ENCODE results near the gene CADPS.

DNA sequence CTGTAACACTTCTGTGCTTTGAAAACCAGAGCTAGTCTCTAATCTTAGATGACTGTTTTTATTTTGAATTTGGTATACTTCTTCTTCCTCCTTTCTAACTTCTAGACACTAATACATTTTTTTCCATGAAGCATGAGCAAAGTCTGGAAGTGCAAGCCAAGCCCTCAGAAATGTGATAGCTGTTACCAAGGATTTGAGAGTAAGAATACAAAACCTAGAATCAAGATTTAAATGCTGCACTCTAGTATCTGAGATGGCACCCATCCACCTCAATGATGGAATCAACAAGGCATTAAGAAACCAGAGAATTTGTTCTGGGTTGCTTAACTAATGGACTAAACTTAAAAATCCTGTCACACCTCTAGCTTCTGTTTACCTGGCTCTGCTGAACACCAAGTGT, 511.0 kb downstream of the CADPS start:
- TF ChIP-seq, protein P1, sequence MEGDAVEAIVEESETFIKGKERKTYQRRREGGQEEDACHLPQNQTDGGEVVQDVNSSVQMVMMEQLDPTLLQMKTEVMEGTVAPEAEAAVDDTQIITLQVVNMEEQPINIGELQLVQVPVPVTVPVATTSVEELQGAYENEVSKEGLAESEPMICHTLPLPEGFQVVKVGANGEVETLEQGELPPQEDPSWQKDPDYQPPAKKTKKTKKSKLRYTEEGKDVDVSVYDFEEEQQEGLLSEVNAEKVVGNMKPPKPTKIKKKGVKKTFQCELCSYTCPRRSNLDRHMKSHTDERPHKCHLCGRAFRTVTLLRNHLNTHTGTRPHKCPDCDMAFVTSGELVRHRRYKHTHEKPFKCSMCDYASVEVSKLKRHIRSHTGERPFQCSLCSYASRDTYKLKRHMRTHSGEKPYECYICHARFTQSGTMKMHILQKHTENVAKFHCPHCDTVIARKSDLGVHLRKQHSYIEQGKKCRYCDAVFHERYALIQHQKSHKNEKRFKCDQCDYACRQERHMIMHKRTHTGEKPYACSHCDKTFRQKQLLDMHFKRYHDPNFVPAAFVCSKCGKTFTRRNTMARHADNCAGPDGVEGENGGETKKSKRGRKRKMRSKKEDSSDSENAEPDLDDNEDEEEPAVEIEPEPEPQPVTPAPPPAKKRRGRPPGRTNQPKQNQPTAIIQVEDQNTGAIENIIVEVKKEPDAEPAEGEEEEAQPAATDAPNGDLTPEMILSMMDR (conservative IDR thresholded peaks at IDR 0.05): no peak
- TF ChIP-seq ZFX (IDR thresholded peaks at IDR 0.05): no peak
